C4-2B (cell line): ENCODE results near the gene CFAP46.
"Not testable (repeated sequence)": the region's sequence is repeated elsewhere in the genome, so short reads cannot be mapped to it uniquely, and the experiment has no call there.

Source experiments
- H3K27ac ChIP-seq: fragments of 450-650 bp; 2 replicates; pipeline ENCODE4 v1.5.1; 2017
- ZFX ChIP-seq: fragments of 450-650 bp; IDR thresholded peaks from 2 replicates; pipeline ENCODE4 v1.6.1; 2017
- TF ChIP-seq, protein P1 (sequence below): fragments of 450-650 bp; conservative IDR thresholded peaks from 2 replicates; pipeline ENCODE4 v1.5.1; 2017; ENCODE audit warnings: mild to moderate bottlenecking

CFAP46 gene

GRCh38 chr10:132891368-132891767 is 51.0 kb downstream of the CFAP46 start:
- H3K27ac ChIP-seq, result no peak overlapping the region
- TF ChIP-seq, protein P1, sequence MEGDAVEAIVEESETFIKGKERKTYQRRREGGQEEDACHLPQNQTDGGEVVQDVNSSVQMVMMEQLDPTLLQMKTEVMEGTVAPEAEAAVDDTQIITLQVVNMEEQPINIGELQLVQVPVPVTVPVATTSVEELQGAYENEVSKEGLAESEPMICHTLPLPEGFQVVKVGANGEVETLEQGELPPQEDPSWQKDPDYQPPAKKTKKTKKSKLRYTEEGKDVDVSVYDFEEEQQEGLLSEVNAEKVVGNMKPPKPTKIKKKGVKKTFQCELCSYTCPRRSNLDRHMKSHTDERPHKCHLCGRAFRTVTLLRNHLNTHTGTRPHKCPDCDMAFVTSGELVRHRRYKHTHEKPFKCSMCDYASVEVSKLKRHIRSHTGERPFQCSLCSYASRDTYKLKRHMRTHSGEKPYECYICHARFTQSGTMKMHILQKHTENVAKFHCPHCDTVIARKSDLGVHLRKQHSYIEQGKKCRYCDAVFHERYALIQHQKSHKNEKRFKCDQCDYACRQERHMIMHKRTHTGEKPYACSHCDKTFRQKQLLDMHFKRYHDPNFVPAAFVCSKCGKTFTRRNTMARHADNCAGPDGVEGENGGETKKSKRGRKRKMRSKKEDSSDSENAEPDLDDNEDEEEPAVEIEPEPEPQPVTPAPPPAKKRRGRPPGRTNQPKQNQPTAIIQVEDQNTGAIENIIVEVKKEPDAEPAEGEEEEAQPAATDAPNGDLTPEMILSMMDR, result no peak
- no peak for TF ChIP-seq ZFX

DNA sequence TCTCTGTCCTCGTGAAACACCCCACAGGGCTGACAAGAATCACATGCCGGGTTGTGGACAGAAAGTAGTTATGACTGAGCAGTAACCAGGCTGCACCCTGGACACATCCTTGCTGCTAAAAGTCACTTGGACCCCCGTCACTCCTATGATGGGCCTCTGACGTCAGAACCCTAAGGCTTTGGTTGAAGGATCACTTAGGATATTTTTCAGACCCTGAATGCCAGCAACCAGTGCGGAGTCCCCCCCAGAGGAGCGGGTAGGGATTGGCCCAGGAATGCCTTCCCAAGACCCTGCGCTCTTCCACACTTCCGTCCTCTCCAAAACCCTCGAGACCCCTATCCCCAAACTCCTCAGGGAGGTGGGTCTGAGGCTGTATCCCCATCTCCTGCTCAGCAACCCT is 52.1 kb downstream of the CFAP46 start:
- TF ChIP-seq, protein P1, result no peak
- TF ChIP-seq ZFX, result no peak
- no peak overlapping the region for H3K27ac ChIP-seq

GRCh38 chr10:132889556-132889955 is 52.8 kb downstream of the CFAP46 start:
- TF ChIP-seq ZFX, result no peak
- TF ChIP-seq, protein P1, result no peak
- H3K27ac ChIP-seq, result no peak overlapping the region

DNA sequence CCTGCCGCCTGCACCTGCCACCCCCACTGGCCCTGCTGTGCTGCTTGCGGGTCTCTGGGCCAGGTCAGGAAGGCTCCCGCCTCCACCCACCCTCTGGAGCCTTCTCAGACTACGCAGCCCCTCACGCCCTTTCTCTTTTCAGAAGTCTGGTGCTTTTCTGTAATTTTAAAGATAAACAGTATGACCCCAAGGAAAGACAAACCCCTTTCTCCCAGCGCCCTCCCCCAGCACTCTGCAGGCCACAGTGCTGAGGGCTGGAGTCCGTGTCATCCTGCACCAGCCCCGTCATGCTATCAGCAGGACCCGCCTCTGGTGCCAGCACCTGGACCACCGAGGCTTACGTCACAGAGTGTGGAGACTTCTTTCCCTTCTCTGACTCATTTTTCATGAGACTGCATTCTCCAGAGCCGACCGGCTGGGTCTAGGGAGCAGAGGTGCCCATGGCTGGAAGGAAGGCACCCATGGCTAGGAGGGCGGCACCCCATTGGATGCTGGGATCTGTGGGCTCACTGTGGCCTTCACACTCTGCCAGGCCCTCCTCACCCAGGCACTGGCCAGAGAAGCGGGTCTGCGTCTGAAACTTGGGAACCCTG is 53.4 kb downstream of the CFAP46 start:
- TF ChIP-seq ZFX, result no peak
- TF ChIP-seq, protein P1, result no peak
- H3K27ac ChIP-seq, result no peak overlapping the region

DNA sequence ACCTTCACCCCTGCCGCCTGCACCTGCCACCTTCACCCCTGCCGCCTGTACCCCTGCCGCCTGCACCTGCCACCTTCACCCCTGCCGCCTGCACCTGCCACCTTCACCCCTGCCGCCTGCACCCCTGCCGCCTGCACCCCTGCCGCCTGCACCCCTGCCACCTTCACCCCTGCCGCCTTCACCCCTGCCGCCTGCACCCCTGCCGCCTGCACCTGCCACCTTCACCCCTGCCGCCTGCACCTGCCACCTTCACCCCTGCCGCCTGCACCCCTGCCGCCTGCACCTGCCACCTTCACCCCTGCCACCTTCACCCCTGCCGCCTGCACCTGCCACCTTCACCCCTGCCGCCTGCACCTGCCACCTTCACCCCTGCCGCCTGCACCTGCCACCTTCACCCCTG is 53.9 kb downstream of the CFAP46 start:
- not testable (repeated sequence) for H3K27ac ChIP-seq

- H3K27ac ChIP-seq, result no peak overlapping the region
- TF ChIP-seq, protein P1, result peak; percentile 55
- no peak for TF ChIP-seq ZFX
Measured at GRCh38 chr10:132886211-132887099, 55.9 kb downstream of the CFAP46 start.

DNA sequence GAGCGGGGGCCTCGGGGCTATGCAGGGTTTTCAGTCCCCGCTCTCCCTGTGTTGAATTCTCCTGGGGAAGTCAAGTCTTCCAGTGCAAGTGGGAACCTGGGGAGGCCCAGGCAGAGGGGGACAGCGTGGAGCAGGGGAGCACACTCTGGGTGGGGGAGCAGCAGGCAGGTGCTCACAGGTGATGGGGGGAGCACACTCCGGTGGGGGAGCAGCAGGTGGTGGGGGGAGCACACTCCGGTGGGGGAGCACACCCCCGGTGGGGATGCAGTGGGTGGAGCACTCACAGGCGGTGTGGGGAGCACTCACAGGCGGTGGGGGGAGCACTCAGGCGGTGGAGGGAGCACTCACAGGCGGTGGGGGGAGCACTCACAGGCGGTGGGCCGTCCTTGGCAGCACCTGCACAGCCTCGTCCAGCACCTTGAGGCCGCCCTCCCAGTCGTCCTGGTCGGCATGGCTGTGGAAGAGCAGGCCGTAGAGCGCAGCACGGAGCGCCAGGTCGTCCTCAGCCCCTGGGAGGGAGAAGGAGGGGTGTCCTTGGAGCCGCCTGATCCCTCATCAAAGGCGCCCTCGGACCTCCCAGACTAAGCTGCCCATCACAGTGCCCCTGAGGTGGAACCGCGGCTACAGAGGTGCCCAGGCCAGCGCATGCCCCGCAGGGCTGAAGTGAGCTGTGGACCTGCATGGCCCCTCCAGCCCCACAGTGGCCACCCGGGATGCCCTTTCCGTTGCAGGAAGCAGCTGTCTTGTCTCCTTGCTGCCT is 56.7 kb downstream of the CFAP46 start:
- no peak overlapping the region for H3K27ac ChIP-seq
- TF ChIP-seq ZFX, result no peak
- TF ChIP-seq, protein P1, result no peak
